GM12873 (cell line): ENCODE data around the gene CASTOR1.

Experiments used
- CTCF ChIP-seq: IDR thresholded peaks from 2 replicates; pipeline ENCODE4 v1.5.1; 2012; ENCODE audit warnings: low read depth, mild to moderate bottlenecking, moderate library complexity, low read length, control low read depth; ENCODE audit not compliant: insufficient read depth; ENCODE audit errors: missing control alignments

Gene CASTOR1

GRCh38 chr22:30289141-30289979 lies at the start of gene CASTOR1:
Gene CASTOR1 (minus strand): TSS chr22:30289505. CDS start chr22:30289497, 8 bp downstream.
- no peak for TF ChIP-seq CTCF

GRCh38 chr22:30338802-30339201 lies 49.5 kb upstream of the CASTOR1 start:
- no peak for TF ChIP-seq CTCF

GRCh38 chr22:30337461-30337778 lies 48.1 kb upstream of the CASTOR1 start:
- TF ChIP-seq CTCF: no peak

- no peak for TF ChIP-seq CTCF
Observed at GRCh38 chr22:30336752-30337460, 47.6 kb upstream of the CASTOR1 start.

- TF ChIP-seq CTCF: no peak
Observed at GRCh38 chr22:30335236-30335635, 45.9 kb upstream of the CASTOR1 start.

- TF ChIP-seq CTCF: no peak
Observed at GRCh38 chr22:30334646-30335045, 45.3 kb upstream of the CASTOR1 start.

- TF ChIP-seq CTCF: no peak
Observed at GRCh38 chr22:30333707-30334087, 44.4 kb upstream of the CASTOR1 start.
